GM12872 (cell line): ENCODE data around the gene CHSY1.

ENCODE experiments used
- TF ChIP-seq, protein P1 (sequence below): IDR thresholded peaks from 3 replicates; pipeline ENCODE4 v1.5.1; 2011; ENCODE audit warnings: low read depth, mild to moderate bottlenecking, low read length, moderate library complexity; ENCODE audit not compliant: insufficient read depth

Gene CHSY1

DNA sequence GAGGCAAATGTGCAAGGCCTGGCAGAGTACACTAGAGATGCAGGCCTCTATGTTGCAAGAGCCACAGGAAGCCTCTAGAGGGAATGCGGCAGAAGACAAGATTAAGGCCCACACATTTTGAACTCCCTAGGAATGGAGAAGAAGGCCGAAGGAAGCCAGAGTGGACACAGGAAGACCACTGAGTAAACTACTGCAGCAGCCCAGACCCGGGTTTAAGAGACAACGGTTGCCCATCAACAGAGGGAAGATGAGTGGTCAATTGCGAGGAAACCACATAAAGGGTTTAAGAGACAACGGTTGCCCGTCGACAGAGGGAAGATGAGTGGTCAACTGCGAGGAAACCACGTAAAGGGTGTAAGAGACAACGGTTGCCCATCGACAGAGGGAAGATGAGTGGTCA lies 14.6 kb downstream of the CHSY1 start:
- TF ChIP-seq, protein P1, sequence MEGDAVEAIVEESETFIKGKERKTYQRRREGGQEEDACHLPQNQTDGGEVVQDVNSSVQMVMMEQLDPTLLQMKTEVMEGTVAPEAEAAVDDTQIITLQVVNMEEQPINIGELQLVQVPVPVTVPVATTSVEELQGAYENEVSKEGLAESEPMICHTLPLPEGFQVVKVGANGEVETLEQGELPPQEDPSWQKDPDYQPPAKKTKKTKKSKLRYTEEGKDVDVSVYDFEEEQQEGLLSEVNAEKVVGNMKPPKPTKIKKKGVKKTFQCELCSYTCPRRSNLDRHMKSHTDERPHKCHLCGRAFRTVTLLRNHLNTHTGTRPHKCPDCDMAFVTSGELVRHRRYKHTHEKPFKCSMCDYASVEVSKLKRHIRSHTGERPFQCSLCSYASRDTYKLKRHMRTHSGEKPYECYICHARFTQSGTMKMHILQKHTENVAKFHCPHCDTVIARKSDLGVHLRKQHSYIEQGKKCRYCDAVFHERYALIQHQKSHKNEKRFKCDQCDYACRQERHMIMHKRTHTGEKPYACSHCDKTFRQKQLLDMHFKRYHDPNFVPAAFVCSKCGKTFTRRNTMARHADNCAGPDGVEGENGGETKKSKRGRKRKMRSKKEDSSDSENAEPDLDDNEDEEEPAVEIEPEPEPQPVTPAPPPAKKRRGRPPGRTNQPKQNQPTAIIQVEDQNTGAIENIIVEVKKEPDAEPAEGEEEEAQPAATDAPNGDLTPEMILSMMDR: no peak

DNA sequence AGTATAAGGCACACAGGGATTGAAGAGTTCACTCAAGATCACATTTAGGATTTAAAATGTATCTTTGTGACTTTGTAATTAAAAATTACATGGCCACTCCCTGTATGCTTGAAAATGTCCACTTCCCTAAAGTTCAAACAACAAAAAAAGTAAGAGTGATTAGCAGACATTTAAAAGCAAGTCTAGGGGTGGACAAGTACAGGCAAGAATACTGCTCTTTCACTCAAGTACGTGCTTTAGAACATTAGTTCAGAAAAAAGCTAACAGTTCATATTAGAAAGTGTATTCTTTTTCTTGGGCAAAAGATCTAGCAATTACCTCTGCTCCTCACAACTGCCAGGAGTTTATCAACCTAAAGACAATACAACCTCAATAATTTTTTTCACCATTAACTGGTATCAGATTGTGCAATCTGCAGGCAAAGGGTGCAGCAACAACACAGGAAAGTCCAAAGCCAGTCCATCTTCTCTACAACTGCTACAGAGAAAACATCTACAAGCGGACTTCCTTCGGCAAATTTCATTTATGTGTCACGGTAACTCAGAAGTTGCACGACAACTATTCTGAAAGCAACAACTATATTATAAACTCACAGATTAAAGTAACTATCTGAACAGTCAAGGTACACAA lies 18.1 kb downstream of the CHSY1 start:
- TF ChIP-seq, protein P1: no peak

DNA sequence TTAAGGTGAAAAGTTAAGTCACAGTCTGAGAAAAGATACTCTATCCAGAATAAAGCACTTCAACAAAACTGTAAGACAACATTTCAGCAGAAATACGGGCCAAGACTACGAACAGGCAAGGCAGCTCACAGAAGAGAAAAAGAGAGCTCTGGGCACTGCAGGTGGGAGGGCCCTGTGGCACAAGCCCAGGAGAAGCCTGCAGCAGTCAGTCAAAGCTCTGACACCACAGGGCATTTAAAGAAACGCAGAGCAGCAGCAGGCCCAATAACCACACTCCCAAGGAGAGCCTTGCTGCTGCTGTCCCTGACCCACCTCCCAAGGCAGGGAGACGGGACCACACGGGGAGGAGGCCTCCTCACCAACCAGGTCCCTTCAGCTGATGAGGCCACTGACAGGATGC lies 19.2 kb downstream of the CHSY1 start:
- TF ChIP-seq, protein P1: no peak

DNA sequence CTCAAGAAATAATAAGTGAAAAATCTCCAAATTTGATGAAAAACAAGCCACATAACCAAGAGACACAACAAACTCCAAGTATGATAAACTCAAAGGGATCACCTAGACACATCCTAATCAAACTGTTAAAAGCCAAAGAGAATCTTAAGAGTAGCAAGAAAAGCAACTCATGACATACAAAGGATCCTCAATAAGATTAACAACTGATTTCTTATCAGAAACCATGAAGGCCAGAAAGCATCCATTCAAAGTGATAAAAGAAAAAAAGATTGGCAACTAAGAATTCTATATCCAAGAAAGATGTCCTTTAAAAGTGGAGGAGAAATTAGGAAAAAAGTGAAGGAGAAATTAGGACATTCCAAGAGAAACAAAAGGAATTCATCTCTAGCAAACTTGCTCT lies 23.5 kb downstream of the CHSY1 start:
- TF ChIP-seq, protein P1: no peak

DNA sequence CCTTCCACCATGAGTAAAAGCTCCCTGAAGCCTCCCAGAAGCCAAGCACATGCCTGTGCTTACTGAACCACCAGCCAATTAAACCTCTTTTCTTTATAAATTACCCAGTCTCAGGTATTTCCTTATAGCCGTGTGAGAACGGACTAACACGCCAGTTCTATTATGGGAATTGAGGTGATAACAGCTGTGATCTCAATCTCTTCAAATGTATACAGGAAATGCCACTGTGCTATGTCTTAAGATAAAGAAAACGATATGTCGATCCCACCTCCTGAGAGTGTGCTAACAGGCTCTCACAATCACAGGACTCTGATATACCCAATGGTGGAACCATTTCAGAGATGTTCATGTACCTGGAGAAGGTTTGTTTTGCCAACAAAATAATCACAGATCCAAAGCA lies 26.2 kb downstream of the CHSY1 start:
- TF ChIP-seq, protein P1: no peak

DNA sequence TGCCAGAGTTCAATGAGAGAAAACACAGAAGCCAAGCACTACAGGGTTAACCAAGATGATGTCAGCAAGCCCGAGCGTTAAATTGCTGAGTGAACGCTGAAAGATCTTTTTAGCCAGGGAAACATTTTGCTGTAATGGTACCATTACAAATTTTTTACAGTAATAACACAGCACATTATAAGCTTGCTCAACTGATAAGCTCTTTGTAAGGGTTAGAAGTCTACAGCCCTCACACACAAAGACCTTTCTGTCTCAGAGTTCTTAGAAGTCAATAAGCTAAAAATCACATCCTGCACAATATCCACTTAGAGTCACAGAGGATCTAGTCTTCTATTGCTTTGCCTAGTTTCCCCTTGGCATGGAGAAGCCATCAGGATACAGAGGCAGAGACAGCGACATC lies 29.9 kb downstream of the CHSY1 start:
- TF ChIP-seq, protein P1: no peak

DNA sequence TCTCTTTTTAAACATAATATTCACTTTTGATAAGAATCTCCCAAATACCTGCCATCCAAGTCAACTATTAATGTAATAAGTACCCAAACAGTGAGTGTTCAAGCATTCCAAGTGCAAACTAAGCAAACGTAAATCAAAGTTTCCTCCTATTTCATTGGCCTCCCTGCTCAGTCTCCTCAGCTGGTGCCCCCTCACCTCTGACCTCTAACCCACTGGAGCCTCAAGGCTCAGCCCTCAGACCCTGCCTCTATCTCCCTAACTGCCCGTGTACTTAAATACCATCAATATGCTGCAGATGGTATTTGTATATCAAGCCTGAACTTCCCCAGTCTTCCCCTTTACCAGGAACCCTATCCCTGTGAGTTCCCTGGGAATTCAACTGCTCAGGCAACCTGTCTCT lies 31.8 kb downstream of the CHSY1 start:
- TF ChIP-seq, protein P1: no peak
